ENCODE measurements around the gene RRAGC.
"Not testable (repeated sequence)": the region's sequence is repeated elsewhere in the genome, so short reads cannot be mapped to it uniquely, and the experiment has no call there.

RRAGC gene

GRCh38 chr1:38814984-38815464 is 44.5 kb downstream of the RRAGC start:
- no peak for DNase-seq

DNA sequence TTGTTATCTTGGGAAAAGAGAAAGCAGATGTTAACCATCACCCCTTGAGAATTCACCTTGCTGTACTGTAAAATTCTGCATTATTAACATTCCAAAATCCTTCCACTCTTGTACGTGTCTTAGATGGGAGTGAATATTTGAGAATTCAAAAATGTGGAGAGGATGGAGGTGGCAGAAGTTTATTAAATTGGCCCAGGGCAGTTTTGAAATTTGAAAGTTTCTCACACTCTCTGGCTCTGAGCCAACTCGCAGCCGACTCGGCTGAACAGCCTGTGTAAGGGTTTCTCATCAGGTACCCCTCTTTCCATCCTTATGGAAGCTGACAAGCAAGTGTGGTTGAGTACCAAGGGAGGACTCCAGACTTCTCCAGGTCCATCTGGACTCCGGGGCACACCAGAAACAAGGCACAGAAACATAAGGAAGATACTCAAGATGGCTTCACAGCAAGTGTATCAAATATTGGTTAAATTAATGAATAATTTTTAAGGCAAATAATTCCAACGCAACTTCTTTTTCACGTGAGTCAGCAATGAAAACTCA is 45.1 kb downstream of the RRAGC start:
- no peak for DNase-seq

- no peak for DNase-seq
Measured at GRCh38 chr1:38812981-38813380, 46.6 kb downstream of the RRAGC start.

DNA sequence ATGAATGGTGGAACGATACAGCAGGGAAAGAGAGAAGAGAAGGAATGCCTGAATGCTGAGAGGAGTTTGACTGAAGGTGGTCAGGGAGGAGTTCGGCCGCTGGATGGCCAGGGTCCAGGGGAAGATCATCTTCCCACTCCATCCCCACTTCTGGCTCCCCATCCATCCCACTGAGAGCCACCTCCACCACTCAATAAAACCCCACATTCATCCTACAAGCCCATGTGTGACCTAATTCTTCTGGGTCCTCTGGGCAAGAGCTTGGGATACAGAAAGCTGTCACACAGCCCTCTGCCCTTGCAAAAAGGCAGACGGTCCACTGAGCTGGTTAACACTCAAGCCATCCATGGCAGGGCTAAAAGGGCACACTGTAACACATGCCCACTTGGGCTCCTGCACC is 48.1 kb downstream of the RRAGC start:
- not testable (repeated sequence) for DNase-seq

DNA sequence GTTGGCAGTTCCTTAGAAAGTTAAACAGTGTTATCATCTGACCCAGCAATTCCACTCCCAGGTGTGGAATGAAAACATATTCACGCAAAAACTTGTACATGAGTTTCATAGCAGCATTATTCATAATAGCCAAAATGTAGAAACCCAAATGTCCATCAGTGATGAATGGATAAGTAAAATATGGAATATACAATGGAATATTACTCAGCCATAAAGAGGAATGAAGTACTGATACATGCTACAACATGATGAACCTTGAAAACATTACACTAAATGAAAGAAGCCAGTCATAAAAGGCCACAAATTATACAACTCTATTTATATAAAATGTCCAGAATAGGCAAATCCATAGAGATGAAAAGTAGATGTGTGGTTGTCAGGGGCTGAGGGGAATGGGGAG is 53.5 kb downstream of the RRAGC start:
- no peak for DNase-seq

DNA sequence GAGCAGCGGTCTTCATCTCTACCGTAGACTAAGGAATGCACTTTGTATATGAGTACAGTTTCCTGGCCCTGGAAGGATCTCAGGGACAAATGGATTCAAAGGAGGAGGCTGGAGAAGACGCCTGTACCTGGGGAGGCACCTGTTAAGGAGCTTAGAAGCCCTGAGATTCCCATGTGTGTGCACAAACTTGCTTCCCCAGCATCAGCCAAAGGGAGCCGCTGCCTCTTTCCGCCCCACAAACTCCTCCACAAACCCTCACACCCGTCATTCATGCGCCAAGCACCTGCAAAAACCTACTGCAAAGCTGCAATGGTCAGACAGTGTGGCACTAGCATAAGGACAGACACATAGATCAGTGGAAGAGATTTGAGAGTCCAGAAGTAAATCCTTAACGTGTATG is 54.5 kb downstream of the RRAGC start:
- no peak for DNase-seq

GRCh38 chr1:38804062-38804886 is 55.3 kb downstream of the RRAGC start:
- no peak for DNase-seq

DNA sequence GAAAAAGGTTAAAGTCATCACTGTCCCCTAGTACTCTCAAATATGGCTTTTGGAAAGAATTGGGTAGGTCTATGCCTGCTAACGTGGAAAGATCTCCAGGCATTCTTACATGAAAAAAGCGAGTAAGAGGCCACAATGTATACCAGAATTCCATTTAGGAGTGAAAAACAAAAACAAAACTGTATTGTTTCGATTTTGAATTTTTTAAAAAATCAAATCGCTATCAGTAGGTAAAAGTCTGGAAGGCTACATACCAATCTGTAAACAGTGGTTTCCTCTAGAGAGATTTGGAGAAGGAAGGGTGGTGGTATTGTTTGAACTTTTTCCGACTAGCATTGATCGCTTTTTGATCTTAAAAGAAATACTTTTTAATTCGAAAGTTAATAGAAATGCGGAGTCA is 55.9 kb downstream of the RRAGC start:
- DNase-seq: no peak

- DNase-seq: no peak
Measured at GRCh38 chr1:38800720-38801671, 58.6 kb downstream of the RRAGC start.

DNA sequence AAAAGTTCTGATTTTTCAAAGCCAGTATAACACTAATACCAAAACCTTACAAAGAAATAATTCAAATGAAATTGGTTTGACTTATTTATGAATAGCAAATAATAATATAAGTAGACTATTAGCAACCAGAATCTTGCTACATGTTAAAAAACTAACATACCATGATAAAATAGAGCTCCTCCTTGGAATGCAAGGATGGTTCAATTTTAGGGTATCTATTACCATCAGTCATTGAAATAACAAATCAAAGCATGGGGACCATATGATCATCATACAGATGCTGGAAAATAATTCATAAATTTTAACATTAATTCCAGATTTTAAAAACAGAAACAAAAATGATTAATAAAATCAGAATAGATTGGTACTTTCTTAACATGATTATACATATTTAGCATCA is 66.3 kb downstream of the RRAGC start:
- no peak for DNase-seq

GRCh38 chr1:38791892-38792291 is 67.7 kb downstream of the RRAGC start:
- DNase-seq: no peak

DNA sequence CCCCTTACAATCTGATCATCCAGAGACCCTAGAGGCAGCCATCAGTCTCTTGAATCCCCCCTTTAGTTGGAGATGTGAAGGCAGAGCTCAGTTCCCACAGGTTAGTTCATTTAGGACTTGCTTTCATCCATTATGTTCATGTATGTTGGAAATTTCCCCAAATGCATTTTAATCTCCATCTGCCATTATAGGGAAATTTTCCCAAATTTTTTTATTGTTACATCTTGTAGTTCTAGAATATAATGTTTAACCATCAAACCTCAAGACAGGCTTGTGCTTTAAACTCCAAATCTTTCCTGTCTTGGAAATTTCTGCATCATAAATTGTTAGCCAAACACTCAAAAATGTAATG is 68.4 kb downstream of the RRAGC start:
- no peak for DNase-seq

- DNase-seq: no peak
Measured at GRCh38 chr1:38790422-38791163, 69.0 kb downstream of the RRAGC start.

- no peak for DNase-seq
Measured at GRCh38 chr1:38789498-38790169, 69.9 kb downstream of the RRAGC start.

DNA sequence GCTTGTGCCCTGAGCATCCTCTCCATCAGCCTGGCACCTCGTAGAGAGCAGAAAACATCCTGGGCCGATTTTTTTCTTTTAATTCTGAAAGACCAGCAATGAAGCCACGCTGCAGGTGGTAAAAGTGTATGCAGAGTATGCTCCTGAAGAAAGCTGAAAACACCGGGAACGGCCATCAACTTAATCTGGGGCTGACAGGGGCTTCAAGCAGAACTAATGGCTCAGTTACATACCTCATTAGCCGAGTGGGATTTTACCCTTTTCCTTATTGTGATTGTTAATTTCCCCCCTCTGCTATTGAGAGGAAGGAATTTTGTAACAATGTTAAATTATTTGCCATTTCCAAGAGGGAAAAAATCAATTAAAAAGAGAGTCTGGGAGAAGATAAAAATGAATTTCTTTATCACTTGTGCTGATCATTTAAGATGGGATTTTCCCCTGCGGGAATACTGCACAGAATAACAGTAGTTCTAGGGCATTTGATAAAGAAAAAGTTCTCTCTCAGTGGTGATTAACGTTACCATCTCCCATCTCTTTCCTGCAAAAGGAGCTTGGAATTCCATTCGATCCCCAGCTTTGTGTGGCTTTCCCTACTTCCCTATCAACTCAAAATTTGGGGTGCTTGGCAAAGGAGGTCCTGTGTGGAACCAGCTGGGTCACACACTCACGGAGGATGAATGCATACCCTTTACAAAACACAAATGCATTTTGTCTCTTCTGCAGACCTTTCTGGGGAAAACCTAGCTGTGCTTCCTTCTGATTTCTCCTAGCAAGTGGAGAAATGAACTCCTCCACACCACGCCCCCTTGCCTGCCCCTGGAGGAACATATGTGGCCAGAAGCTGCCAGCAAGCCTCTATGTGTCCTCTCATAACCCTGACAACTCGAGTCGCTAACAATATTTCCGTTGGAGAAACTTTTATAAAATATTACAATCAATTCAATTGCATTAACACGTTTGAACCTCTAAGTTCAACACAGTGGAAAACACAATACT is 70.9 kb downstream of the RRAGC start:
- no peak for DNase-seq

Data from cortex of kidney (tissue), 1 donor.